NCI-H446 treated with DMSO at 0.1 percent for 48 hours (cell line): ENCODE data around the gene POC5.

Experiments used
- DNase-seq: peaks from one replicate; lab custom pipeline; 2025; lab: John Stamatoyannopoulos, UW

The POC5 gene

GRCh38 chr5:75660678-75661465, 56.4 kb downstream of the POC5 start:
- no peak for DNase-seq

GRCh38 chr5:75659791-75660450, 57.3 kb downstream of the POC5 start:
- DNase-seq, result no peak

GRCh38 chr5:75656311-75657003, 60.8 kb downstream of the POC5 start:
- DNase-seq, result no peak

- DNase-seq, result no peak
These were observed 62.4 kb downstream of the POC5 start for GRCh38 chr5:75654693-75655295.

GRCh38 chr5:75653521-75653920, 63.7 kb downstream of the POC5 start:
- no peak for DNase-seq

GRCh38 chr5:75651575-75652238, 65.5 kb downstream of the POC5 start:
- no peak for DNase-seq

- DNase-seq, result no peak
These were observed 68.5 kb downstream of the POC5 start for GRCh38 chr5:75648712-75649111.

- no peak for DNase-seq
These were observed 76.4 kb downstream of the POC5 start for GRCh38 chr5:75640826-75641225.

GRCh38 chr5:75640395-75640794, 76.8 kb downstream of the POC5 start:
- no peak for DNase-seq

GRCh38 chr5:75639535-75640311, 77.5 kb downstream of the POC5 start:
- DNase-seq, result no peak

- DNase-seq, result no peak
These were observed 79.3 kb downstream of the POC5 start for GRCh38 chr5:75637949-75638348.

GRCh38 chr5:75632321-75632720, 84.9 kb downstream of the POC5 start:
- DNase-seq, result no peak

- DNase-seq, result no peak
These were observed 86.4 kb downstream of the POC5 start for GRCh38 chr5:75630875-75631274.

- DNase-seq, result no peak
These were observed 89.4 kb downstream of the POC5 start for GRCh38 chr5:75627801-75628200.

GRCh38 chr5:75626959-75627358, 90.3 kb downstream of the POC5 start:
- no peak for DNase-seq
